Astrocyte (in vitro differentiated cells and primary cell): ENCODE results near the gene OPCML. TPM values are rescaled to one million over a fixed set of nuclear protein-coding genes. Genes with fewer than 3 reads are reported as not detected.

ENCODE experiments used
- DNase-seq: peaks from one replicate; pipeline ENCODE4 v3.0.0-alpha.2; 2010; ENCODE audit warnings: low read depth
- FAIRE-seq: peaks from 2 replicates; lab custom pipeline; 2011; peaks lifted over from hg19 to GRCh38; lab: Jason Lieb, UNC
- H2AFZ ChIP-seq: 2 replicates; pipeline ENCODE4 v1.6.0; 2012; ENCODE audit warnings: low read depth, low read length, inconsistent platforms
- H3K27ac ChIP-seq: 2 replicates; pipeline ENCODE4 v1.5.1; 2011; ENCODE audit warnings: low read depth, low read length, inconsistent platforms
- H3K27me3 ChIP-seq: 2 replicates; pipeline ENCODE4 v1.6.0; 2011; ENCODE audit warnings: low read length, inconsistent platforms; ENCODE audit not compliant: insufficient read depth
- H3K36me3 ChIP-seq: 2 replicates; pipeline ENCODE4 v1.5.1; 2011; ENCODE audit warnings: low read length, inconsistent platforms; ENCODE audit not compliant: insufficient read depth
- H3K4me1 ChIP-seq: 2 replicates; pipeline ENCODE4 v1.5.1; 2011; ENCODE audit warnings: low read length, inconsistent platforms; ENCODE audit not compliant: insufficient read depth
- H3K4me2 ChIP-seq: 2 replicates; pipeline ENCODE4 v1.6.0; 2012; ENCODE audit warnings: low read length, inconsistent platforms
- H3K4me3 ChIP-seq: 2 replicates; pipeline ENCODE4 v1.5.1; 2011; ENCODE audit warnings: low read depth, mild to moderate bottlenecking, low read length, inconsistent platforms; ENCODE audit not compliant: insufficient read depth
- H3K79me2 ChIP-seq: 2 replicates; pipeline ENCODE4 v1.6.0; 2012; ENCODE audit warnings: mild to moderate bottlenecking, low read length, inconsistent platforms; ENCODE audit not compliant: insufficient read depth
- H3K9ac ChIP-seq: 2 replicates; pipeline ENCODE4 v1.6.0; 2012; ENCODE audit warnings: mild to moderate bottlenecking, low read length, inconsistent platforms
- H3K9me3 ChIP-seq: 2 replicates; pipeline ENCODE4 v1.5.1; 2012; ENCODE audit warnings: low read depth, mild to moderate bottlenecking, low read length, inconsistent platforms; ENCODE audit not compliant: insufficient read depth
- H4K20me1 ChIP-seq: 2 replicates; pipeline ENCODE4 v1.6.0; 2012; ENCODE audit warnings: low read length, inconsistent platforms; ENCODE audit not compliant: insufficient read depth
- H3K27ac Mint-ChIP-seq: one replicate; pipeline ENCODE4 v1.8.0; 2021; ENCODE audit warnings: mild to moderate bottlenecking, mixed read lengths; ENCODE audit not compliant: unreplicated experiment
- H3K27me3 Mint-ChIP-seq: one replicate; pipeline ENCODE4 v1.8.0; 2021; ENCODE audit warnings: low read depth, mixed read lengths; ENCODE audit not compliant: unreplicated experiment
- H3K36me3 Mint-ChIP-seq: one replicate; pipeline ENCODE4 v1.8.0; 2021; ENCODE audit warnings: low read depth, mixed read lengths; ENCODE audit not compliant: unreplicated experiment
- H3K4me1 Mint-ChIP-seq: one replicate; pipeline ENCODE4 v1.8.0; 2021; ENCODE audit warnings: low read depth, mixed read lengths; ENCODE audit not compliant: unreplicated experiment
- H3K4me3 Mint-ChIP-seq: one replicate; pipeline ENCODE4 v1.8.0; 2021; ENCODE audit warnings: mild to moderate bottlenecking, moderate library complexity, mixed read lengths; ENCODE audit not compliant: unreplicated experiment
- H3K9me3 Mint-ChIP-seq: one replicate; pipeline ENCODE4 v1.8.0; 2021; ENCODE audit warnings: mild to moderate bottlenecking, mixed read lengths; ENCODE audit not compliant: unreplicated experiment
- EZH2 ChIP-seq: IDR thresholded peaks from 2 replicates; pipeline ENCODE4 v1.6.1; 2012; ENCODE audit warnings: mild to moderate bottlenecking, low read length, inconsistent platforms; ENCODE audit not compliant: insufficient read depth
- total RNA-seq: library from RNA; stranded (reverse); gene quantifications from 2 replicates; pipeline ENCODE4 v1.2.1, GENCODE V29; 2021
- TF ChIP-seq, protein P1 (sequence below): IDR thresholded peaks from 2 replicates; pipeline ENCODE4 v1.5.1; 2011; ENCODE audit warnings: low read depth, mild to moderate bottlenecking, inconsistent platforms, low read length, moderate library complexity; ENCODE audit not compliant: insufficient read depth

Gene OPCML
- total RNA-seq, 1 donor from 2014 or later = 7.9 TPM

- Histone ChIP-seq H3K4me2 (no peak overlapping the region), H3K9ac (no peak overlapping the region), H4K20me1 (no peaks in the 10 kb centered on the region), H3K4me1 (no peaks in the 10 kb centered on the region), H3K9me3 (no peaks in the 10 kb centered on the region), H2AFZ (no peak overlapping the region), H3K27me3 (no peaks in the 10 kb centered on the region), H3K79me2 (no peaks in the 10 kb centered on the region), H3K4me3 (no peak overlapping the region), H3K27ac (no peak overlapping the region), H3K36me3 (no peaks in the 10 kb centered on the region)
- Mint-ChIP-seq H3K4me3 (no peak overlapping the region), H3K9me3 (no peaks in the 10 kb centered on the region), H3K4me1 (no peaks in the 10 kb centered on the region), H3K36me3 (no peaks in the 10 kb centered on the region), H3K27ac (no peak overlapping the region), H3K27me3 (peaks cover 17% of the 10 kb centered on the region)
- FAIRE-seq = no peak
- DNase-seq = no peak
- TF ChIP-seq, protein P1, sequence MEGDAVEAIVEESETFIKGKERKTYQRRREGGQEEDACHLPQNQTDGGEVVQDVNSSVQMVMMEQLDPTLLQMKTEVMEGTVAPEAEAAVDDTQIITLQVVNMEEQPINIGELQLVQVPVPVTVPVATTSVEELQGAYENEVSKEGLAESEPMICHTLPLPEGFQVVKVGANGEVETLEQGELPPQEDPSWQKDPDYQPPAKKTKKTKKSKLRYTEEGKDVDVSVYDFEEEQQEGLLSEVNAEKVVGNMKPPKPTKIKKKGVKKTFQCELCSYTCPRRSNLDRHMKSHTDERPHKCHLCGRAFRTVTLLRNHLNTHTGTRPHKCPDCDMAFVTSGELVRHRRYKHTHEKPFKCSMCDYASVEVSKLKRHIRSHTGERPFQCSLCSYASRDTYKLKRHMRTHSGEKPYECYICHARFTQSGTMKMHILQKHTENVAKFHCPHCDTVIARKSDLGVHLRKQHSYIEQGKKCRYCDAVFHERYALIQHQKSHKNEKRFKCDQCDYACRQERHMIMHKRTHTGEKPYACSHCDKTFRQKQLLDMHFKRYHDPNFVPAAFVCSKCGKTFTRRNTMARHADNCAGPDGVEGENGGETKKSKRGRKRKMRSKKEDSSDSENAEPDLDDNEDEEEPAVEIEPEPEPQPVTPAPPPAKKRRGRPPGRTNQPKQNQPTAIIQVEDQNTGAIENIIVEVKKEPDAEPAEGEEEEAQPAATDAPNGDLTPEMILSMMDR = no peak
- no peak for TF ChIP-seq EZH2
These were observed 266.7 kb downstream of the OPCML start for GRCh38 chr11:133265530-133266035.

DNA sequence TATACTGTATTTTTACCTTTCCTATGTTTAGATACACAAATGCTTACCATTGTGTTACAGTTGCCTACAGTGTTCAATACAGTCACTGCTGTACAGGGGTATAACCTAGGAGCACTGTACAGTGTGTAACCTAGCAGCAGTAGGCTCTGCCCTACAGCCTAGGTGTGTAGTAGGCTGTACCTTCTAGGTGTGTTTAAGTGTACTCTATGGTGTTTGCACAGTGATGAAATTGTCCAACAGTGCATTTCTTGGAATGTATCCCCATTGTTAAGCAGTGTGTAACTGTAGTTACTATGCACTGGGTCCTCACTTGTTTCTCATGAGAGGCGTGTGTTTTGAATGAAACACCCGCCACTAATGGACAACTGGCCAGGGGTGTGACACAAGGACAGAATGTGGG, 269.0 kb downstream of the OPCML start:
- H3K27ac ChIP-seq = no peak overlapping the region
- H3K9me3 ChIP-seq = no peaks in the 10 kb centered on the region
- TF ChIP-seq, protein P1 = no peak
- no peak for TF ChIP-seq EZH2
- H4K20me1 ChIP-seq = no peaks in the 10 kb centered on the region
- DNase-seq = no peak
- no peak overlapping the region for H3K4me2 ChIP-seq
- no peaks in the 10 kb centered on the region for H3K36me3 ChIP-seq
- Mint-ChIP-seq H3K27ac (no peak overlapping the region), H3K9me3 (no peaks in the 10 kb centered on the region), H3K4me3 (no peak overlapping the region), H3K4me1 (no peaks in the 10 kb centered on the region), H3K36me3 (no peaks in the 10 kb centered on the region), H3K27me3 (peaks cover 12% of the 10 kb centered on the region)
- H3K4me1 ChIP-seq = no peaks in the 10 kb centered on the region
- no peak for FAIRE-seq
- no peaks in the 10 kb centered on the region for H3K79me2 ChIP-seq
- no peak overlapping the region for H2AFZ ChIP-seq
- no peak overlapping the region for H3K9ac ChIP-seq
- H3K27me3 ChIP-seq = no peaks in the 10 kb centered on the region
- no peak overlapping the region for H3K4me3 ChIP-seq

DNA sequence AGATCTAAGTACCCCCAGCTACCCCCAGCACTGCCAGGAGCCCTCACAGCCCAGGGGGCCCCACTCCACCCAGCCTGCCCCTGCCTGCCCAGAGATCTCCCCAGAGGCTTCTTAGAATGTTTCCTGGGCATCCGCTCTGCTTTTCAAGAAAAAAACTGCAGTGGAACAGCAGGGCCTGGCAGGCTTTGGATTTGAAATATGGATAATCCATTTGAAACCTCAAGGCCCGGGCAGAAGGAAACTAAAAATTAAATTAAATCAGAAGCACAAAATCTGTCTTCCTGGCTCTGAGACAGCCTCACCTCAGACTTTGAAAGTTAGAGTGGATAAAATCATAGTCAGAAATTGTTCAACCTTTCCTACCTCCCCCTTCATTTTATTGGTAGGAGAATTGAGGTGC, 273.6 kb downstream of the OPCML start:
- H4K20me1 ChIP-seq = no peaks in the 10 kb centered on the region
- no peaks in the 10 kb centered on the region for H3K36me3 ChIP-seq
- H3K4me1 ChIP-seq = no peaks in the 10 kb centered on the region
- H3K9ac ChIP-seq = no peak overlapping the region
- H3K27me3 Mint-ChIP-seq = peaks cover 7% of the 10 kb centered on the region
- H3K27ac Mint-ChIP-seq = no peak overlapping the region
- H2AFZ ChIP-seq = no peak overlapping the region
- no peaks in the 10 kb centered on the region for H3K79me2 ChIP-seq
- H3K4me3 ChIP-seq = no peak overlapping the region
- TF ChIP-seq, protein P1 = no peak
- TF ChIP-seq EZH2 = no peak
- no peaks in the 10 kb centered on the region for H3K9me3 ChIP-seq
- no peak overlapping the region for H3K4me2 ChIP-seq
- H3K4me1 Mint-ChIP-seq = no peaks in the 10 kb centered on the region
- H3K27ac ChIP-seq = no peak overlapping the region
- no peak for FAIRE-seq
- H3K27me3 ChIP-seq = no peaks in the 10 kb centered on the region
- H3K4me3 Mint-ChIP-seq = no peak overlapping the region
- H3K9me3 Mint-ChIP-seq = no peaks in the 10 kb centered on the region
- no peak for DNase-seq
- H3K36me3 Mint-ChIP-seq = no peaks in the 10 kb centered on the region
